NCI-H2081 (cell line): ENCODE measurements around the gene C2orf92.
A peak's percentile ranks its signal among the peaks of the same experiment; 100 is the strongest.
"Not testable (repeated sequence)": the region's sequence is repeated elsewhere in the genome, so short reads cannot be mapped to it uniquely, and the experiment has no call there.

ENCODE experiments used
- DNase-seq, 2 experiments: peaks; one replicate each; lab custom pipeline; 2025; lab: John Stamatoyannopoulos, UW

The C2orf92 gene

DNA sequence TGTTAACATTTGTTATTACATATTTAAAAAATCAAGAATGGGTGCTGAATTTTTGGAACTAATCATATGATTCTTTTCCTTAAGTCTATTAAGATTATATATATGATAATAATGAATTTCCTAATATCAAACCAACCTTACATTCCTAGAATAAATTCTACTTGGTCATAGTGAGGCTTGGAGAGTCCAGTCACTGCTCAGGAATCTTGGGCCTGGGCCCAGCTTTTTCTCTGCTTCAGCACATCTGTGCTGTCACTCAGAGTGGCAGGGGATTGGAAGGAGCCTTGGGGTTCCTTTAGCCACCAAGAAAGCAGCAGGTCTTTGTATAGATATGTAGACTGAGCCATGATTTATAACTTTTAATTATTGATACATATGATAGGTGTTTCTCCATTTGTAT is 24.0 kb downstream of the C2orf92 start:
- DNase-seq = no peak

DNA sequence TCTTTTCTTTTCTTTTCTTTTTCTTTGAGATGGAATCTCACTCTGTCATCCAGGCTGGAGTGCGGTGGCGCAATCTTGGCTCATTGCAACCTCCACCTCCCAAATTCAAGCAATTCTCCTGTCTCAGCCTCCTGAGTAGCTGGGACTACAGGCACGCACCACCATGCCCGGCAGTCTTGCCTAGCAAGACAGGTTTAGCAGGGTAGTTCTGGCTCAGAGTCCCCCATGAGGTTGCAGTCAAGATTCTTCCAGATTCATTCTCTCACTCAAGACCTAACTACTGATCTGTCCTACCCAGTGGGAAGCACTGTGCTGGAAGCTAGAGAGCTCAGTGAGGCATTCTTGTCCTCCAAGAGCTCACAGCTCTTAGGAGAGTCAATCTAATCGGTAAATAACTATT is 26.2 kb downstream of the C2orf92 start:
- DNase-seq = no peak

DNA sequence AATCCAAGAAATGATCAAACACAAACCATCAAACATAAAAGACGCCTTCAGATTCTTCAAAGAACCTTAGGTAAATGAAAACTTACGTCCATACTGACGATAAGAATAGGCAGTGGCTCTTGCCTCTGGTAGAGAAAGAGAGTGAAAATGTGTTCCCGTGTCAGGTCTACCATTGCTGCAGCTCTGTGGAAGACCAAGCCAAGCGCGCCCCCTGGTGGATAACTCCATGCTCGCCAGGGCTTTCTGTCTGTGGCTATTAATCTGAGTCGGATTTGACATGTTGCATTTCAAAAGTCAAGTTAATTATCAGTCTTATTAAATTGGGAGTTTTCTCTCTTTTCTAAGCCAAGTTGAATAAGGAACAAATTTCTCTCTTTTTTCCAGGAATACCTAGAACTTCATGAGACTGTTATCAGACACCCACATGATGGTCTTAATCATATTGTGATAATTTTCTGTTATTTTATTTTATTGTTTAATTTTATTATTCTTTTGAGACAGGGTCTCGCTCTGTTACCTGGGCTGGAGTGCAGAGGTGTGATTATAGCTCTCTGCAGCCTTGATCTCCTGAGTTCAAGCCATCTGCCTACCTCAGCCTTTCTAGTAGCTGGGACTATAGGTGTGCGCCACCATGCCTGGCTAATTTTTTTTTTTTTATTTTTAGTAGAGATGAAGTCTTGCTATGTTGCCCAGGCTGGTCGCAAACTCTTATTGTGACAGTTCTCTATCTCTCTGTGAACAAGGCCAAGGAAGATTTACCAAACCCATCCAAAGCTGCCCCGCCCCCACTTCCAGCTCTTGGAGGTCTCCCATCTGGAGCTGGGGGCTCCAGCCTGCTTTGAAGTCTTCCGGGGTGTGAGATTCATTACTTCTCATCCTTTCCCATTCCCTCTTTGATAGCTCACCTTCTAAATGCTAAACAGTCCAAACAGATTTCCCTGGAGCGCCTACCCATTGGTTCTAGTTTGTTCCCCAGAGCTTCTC is 28.0 kb downstream of the C2orf92 start:
- peak; percentile 83 to 85 for DNase-seq

DNA sequence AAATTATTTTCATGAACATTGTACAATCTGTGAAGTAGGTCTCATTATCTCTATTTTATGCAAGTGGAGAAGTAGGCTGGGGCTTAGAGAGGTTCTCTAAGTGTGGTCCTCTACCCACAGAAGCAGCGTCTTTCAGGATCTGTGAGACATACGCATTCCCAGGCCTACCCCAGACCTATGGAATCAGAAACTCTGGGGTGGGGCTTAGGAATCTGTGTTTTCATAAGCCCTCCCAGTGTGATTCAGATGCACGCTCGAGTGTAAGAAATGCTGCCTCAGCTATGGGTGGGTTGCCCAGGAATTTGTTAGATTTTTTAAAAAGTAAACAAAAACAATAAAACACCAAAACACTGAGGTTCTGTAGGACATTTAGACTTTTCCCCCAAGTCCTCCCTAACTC is 29.0 kb downstream of the C2orf92 start:
- DNase-seq = no peak

DNA sequence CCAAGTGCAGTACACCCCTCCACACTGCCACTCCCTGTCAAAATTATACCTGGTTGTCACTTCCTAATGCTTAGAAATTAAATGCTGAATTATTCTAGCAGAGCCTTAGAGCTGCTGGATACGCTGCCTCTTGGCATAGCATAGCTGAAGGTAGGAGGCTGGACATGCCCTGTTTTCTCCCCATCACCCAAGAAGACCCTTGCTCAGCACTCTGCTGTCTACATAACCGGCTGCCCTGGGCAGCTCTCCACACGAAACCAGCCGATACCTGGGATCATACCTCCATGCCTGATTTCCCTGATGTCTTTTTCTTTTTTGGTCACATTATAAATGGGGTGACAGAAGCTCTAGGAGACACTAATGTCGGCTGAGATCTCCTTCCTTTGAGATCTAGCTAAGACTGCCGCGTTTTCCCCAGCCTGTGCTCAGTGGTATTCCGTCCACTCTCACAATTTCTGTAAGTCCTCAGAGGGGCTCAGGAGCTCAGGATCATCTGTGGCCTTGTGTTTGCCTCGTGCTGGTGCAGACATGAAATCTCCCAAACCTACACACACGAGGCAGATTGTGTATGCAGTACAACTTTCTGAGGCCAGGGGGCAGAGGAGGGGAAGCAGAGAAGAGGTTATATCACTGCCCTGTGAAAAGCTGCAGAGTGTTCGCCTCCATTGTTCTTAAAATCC is 30.4 kb downstream of the C2orf92 start:
- DNase-seq = peak; percentile 58 to 73

DNA sequence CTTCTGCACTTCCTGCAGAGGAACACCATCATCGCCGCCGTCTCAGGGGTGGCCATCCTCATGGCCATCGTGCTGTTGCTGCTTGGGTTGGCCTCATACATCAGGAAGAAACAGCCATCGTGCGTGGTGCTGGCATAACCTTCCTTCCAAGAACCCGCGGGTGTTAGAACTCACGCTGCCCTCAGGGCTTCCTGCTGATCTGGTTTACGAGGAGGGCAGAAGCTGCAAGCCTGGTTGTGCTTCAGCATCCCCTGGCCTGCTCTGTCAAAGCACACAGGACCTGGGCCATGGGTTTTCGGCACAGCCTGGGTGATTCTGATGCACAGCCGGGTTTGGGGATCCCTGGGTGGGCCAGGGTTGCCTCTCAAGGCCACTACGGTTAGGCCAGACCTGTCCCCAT is 31.7 kb downstream of the C2orf92 start:
- DNase-seq = no peak

DNA sequence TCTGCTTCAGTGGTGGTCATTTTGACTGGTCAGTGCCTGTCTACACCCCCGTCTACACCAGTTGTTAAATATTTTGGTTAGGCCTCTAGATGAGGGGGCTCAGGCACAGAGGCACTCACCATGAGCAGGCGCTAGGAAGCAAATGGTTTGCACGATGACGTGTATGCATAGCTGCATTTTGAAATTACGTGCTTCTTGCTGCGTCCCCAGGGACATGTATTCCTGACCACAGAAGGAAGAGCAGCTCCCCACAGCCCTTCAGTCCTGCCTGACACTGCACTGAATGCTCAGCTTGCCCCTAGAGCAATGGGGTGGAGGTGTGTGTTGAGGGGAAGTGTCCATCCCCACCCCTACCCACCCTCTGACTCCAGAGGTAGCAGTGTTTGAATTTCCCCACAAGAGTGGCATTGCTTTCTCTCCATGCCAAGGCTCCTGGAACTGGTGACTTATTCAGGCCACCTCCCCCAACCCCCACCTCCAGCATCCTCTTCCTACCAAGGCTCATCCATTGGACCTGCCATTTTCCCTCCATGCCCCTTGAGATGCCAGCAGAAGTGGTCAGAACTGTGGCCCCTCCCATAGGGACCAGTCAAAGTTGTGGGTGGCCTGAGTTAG is 32.4 kb downstream of the C2orf92 start:
- no peak for DNase-seq

DNA sequence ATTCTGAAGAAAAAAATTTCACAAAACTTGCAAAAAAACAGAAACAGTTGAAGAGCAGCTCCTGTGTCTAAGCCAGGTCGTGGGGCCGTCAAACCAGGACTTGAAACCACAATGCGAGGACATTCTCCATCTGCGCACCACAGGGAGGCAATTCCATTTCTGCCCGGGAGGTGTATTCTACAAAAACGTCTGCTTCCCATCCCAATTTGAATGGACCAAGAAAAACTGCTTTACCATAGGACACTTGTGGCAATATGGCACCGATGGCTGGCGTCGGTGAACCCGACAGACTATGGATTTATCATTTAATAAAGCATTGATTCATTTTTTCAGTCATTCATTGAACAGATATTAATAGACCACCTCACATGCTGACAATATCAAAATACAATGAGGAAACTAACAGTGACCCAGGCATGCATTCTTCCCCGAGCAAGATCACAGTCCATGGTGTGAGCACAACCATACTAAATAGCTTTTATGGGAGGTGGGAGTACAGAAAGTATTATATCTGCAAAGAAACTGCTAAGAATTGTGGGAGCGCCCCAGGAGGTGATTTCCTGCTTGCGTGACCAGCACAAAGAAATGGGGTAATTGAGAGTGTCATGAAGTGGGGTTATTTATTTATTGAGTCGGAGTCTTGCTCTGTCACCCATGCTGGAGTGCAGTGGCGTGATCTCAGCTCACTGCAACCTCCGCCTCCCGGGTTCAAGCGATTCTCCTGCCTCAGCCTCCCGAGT is 33.4 kb downstream of the C2orf92 start:
- DNase-seq = no peak

DNA sequence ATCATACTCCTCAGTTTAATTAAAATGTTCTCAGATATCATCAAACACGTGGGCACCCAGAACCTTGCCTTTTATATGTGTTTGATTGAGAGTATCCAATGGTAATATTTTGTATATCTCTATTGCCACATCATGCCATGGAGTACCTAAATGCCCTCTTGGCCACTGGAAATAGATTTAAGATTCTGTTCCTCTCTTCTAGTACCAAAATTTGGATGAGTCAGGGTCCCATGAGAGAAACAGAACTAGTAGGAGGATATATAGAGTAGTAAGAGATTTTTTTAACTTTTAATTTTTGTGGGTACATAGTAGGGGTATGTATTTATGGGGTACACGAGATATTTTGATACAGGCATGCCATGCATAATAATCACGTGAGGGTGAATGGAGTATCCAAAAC is 34.2 kb downstream of the C2orf92 start:
- DNase-seq = no peak

DNA sequence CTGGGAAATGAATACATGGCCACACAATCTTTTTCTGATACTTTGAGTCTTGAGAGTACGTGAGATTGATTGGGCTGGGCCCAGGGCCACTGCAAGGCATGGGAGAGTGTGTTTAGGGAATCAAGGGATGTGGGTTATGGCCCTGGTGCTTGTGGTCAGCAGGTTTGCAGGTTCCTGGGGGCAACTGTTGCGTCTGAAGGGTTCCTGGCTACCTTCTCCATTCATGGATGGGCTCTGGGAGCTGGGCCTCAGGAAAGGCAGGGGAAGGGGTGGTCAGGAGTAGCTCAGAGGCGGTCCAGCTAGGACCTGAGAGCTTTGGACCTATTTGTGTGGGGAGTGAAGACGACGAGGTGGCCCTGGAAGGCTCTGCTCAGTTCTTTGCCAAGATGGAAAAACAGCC is 35.5 kb downstream of the C2orf92 start:
- DNase-seq = no peak

DNA sequence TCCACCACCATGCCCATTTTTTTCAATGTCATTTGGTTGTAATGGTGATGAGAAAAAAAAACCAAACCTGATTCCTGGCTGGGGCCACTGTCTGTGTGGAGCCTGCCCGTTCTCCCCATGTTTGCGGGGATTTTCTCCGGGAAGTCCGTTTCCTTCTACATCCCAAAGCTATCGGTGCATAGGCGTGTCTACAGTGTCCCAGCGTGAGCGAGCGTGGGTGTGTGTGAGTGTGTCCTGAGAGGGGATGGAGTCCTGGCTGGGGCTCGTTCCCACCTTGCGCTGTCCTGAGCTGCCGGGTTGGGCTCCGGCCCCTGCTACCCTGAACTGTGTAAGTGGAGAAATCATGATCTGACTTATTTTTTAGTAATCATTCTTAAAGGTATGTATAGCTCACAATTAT is 36.6 kb downstream of the C2orf92 start:
- DNase-seq = no peak

DNA sequence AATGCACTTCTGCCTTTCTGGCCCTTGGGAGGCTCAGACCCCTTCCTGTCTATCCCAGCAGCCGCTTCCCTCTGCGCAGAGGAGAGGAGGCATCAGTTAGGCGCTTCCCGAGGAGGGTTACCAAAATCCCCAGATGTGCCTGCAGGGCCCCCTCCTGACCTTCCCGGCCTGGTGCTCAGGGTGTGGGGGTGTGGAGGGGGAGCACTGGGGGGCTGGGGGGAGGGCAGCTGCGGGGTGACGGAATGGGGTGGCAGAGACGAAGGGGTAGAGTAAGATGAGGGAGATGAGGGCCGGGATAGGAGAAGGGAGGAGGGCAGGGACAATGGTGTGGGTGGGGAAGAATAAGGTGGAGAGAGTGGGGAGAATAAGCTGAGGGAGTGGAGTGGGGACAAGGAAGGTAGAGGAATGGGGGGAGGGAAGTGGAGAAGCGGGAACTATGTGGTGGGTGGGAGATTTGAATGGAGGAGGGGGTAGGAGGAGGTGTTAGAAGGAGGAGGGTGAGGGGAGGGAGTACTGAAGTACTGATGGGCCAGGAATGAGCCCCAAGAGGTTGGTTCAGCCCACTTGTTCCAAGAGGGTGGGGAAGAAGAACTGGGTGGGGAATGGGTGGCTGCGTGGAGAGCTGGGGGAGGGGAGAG is 37.3 kb downstream of the C2orf92 start:
- no peak for DNase-seq

DNA sequence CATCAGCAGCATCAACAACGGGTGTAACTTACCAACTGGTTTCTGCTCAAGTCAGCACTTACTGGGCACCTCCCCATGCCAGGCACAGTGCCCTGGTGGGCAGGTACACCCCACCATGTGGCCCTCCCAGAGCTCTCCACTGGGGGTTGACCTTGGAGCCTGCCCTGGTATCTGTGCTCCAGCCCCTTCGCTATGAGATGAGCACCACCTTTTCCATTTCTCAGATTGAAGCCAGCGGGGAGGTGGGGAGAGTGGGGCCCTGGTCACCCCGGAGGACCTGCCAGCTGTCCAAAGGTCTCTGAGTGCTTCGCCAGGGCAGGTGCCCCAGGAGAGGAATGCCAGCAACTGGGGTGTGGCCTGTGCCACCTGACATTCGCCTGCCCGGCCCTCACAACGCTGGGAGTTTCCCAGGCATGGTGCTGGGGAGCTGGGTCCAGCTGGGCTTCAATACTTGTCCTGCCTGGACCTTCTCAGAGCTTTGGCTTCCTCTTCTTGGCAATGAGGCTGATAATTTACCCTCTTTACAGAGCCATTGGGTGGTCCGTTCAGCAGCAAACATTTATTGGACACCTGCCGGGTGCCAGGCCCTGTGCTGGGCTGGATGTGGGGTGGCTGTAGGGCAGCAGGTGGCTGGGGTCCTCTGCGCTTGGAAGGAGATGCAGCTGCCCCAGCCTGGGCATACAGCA is 38.0 kb downstream of the C2orf92 start:
- DNase-seq = no peak

DNA sequence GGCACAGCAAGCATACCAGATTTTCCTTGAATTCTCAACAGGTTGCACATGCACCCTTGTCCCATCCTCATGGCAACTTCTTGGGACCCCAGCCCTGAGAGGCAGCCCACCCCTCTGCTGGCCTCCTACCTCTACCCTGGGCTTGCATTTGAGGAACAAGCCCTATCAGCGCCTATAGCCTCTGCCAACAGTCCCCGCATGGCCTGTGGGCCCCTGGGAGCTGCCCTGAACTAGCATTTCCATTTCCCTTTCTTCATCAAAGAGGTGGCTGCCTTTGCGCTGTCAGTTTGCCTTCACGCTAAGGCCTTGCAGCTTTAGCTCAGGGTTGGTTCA is 38.5 kb downstream of the C2orf92 start:
- no peak for DNase-seq

DNA sequence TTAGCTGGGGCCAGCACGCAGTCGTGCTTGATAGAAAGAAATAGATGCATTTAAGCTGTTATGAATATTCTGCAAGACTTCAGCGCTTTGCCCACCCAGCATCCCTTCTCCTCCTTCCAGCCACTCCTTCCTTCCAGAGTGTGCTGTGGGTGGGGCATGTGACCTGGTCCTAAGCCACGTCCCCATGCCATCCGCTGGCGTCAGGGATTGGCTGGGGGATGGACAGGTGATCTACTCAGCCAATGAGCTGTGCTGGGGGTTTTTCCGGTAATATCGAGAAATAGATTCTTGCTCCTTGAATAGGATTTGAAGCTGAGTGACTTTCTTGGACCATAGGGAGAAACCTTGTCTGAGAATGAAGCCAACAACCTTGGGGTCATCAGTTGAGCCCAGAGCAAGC is 39.1 kb downstream of the C2orf92 start:
- DNase-seq = no peak

DNA sequence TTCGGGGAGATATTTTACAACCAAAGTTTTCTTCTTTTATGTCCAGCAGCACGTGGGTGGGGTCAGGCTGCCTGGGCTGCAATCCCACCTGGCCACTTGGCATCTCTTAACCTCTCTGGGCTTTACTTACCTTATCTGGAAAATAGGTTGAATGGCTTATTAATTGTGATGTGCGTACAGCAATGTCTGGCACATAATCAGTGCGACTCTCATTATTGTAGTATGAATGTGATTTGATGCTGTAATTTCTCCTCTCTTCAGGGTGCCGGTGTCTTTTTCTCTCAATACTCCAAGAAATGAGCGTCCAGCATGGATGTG is 41.8 kb downstream of the C2orf92 start:
- DNase-seq = no peak

DNA sequence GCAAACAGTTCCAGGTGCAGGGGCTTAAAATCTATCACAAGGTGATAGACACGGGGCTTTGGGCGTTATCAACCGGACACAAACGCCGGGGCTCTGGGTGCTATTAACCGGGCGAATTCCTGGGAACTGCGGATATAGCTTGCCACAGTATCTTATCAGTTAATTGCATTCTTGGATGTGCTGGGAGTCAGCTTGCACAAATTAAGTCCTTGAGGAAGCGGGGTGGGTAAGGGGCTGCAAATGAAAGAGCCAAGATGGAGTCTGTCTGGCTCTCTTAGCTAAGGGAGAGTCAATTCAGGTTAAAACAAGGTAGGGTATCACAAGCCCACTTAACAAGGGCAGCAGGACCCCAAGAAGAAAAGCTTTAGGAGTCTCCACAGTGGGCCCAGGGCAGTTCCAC is 42.7 kb downstream of the C2orf92 start:
- DNase-seq = not testable (repeated sequence)

DNA sequence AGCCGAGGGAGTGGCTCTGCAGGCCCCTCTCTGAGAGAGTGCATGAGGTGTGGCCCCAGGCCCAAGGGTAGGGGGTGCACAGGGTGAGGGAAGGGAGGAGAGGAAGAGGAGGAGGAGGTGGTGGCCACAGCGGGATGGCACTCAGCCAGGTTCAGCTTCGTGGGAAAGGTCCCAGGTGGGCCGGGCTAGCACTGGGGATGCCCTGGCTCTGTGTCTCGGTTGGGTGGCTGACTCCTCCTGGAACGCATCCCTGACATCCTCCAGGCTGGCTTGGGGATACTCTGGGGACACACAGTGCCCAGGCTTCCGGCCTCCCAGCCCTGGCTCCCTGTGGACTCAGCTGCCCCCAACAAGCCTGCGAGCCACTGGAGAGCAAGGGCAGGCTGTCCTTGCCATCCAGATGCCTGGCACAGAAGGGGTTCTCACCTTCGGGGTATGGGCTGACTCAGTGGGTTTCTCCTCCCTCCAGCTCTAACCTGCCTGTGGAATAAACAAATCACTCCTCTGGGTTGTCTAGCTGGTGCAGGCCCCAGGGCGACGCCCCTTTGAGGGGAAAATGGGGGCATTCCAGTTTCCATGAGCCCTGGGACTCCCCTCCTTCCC is 43.3 kb downstream of the C2orf92 start:
- DNase-seq = no peak

DNA sequence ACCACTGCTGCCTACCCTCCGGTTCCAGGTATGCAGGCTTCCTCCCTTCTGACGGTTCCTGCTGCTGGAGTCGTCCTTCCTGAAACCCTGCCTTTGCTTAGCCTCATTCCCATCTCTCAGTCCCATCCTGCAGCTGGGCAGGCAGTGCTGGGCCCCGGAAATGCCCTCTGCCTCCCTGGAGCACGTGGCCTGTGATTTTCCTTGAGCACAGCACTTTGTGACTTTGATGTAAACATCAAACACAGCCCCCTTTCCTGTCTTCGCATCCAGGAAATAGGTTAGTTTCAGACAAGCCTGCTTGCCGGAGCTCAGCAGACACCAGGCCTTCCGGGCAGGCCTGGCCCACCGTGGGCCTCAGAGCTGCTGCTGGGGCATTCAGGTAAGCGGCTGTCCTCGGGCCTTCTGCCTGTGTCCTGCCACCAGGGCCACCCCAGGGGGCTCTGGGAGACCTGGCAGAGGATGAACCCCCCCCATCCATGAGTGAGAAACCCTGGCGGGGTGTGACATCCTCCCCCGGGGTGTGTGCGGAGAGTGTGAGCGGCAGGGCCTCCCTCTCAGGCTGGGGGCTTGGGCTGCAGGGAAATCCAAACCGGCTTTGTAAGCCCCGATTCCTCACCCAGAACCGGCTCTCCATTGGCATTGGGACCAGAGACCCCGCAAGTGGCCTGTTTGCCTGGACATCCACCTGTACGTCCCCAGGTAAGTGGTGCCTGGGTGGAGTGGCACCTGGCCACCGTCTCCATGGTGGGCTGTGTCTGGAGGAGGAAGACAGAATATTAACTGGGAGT is 44.0 kb downstream of the C2orf92 start, which contains the start of gene ZAP70:
Gene ZAP70 (plus strand): TSS at position 281 of the 788 bp plus-strand sequence. CDS start 10,461 bp downstream, outside the sequence.
- DNase-seq = no peak
